ENCODE results near the gene ZBTB45.
"Not testable (repeated sequence)": the region's sequence is repeated elsewhere in the genome, so short reads cannot be mapped to it uniquely, and the experiment has no call there.

DNA sequence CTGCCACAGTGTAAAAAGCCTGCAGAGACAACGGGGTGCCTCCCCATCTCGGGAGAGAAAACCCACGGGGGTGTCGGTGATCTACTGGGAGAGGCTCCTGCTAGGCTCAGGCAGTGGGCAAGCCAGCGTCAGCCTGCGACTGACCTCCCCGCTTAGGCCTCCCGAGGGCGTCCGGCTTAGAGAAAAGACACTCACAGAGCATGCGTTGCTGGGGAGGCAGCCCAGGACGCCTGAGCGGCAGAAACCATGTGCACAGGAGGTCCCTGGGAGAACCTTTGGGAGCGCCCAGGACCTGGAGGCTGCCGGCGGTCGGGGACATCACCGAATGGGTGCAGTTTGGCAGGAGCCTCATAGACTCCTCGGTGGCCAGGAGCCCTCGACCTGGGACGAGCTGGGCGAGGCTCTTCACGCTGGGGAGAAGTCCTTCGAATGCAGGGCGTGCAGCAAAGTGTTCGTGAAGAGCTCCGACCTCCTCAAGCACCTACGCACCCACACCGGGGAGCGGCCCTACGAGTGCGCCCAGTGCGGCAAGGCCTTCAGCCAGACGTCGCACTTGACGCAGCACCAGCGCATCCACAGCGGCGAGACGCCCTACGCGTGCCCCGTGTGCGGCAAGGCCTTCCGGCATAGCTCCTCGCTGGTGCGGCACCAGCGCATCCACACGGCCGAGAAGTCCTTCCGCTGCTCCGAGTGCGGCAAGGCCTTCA is 48.6 kb downstream of the ZBTB45 start:
- TF ChIP-seq FOXP1 (CRISPR knock-in tag; IDR thresholded peaks at IDR 0.05; ENCODE audit: borderline replicate concordance); NFATC4 (CRISPR knock-in tag; IDR thresholded peaks at IDR 0.05); GABPB1 (CRISPR knock-in tag; IDR thresholded peaks at IDR 0.05); NR1H2 (CRISPR knock-in tag; IDR thresholded peaks at IDR 0.05); NFYB (CRISPR knock-in tag; conservative IDR thresholded peaks at IDR 0.05; ENCODE audit: low read depth): not testable (repeated sequence)
- TF ChIP-seq, protein P1, sequence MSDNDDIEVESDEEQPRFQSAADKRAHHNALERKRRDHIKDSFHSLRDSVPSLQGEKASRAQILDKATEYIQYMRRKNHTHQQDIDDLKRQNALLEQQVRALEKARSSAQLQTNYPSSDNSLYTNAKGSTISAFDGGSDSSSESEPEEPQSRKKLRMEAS (CRISPR knock-in tag; IDR thresholded peaks at IDR 0.05) = not testable (repeated sequence)
- TF ChIP-seq, protein P2, sequence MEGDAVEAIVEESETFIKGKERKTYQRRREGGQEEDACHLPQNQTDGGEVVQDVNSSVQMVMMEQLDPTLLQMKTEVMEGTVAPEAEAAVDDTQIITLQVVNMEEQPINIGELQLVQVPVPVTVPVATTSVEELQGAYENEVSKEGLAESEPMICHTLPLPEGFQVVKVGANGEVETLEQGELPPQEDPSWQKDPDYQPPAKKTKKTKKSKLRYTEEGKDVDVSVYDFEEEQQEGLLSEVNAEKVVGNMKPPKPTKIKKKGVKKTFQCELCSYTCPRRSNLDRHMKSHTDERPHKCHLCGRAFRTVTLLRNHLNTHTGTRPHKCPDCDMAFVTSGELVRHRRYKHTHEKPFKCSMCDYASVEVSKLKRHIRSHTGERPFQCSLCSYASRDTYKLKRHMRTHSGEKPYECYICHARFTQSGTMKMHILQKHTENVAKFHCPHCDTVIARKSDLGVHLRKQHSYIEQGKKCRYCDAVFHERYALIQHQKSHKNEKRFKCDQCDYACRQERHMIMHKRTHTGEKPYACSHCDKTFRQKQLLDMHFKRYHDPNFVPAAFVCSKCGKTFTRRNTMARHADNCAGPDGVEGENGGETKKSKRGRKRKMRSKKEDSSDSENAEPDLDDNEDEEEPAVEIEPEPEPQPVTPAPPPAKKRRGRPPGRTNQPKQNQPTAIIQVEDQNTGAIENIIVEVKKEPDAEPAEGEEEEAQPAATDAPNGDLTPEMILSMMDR (IDR thresholded peaks at IDR 0.05) = not testable (repeated sequence)
- TF ChIP-seq, protein P3, sequence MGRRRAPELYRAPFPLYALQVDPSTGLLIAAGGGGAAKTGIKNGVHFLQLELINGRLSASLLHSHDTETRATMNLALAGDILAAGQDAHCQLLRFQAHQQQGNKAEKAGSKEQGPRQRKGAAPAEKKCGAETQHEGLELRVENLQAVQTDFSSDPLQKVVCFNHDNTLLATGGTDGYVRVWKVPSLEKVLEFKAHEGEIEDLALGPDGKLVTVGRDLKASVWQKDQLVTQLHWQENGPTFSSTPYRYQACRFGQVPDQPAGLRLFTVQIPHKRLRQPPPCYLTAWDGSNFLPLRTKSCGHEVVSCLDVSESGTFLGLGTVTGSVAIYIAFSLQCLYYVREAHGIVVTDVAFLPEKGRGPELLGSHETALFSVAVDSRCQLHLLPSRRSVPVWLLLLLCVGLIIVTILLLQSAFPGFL (CRISPR knock-in tag; IDR thresholded peaks at IDR 0.05; ENCODE audit: borderline replicate concordance) = not testable (repeated sequence)
- TF ChIP-seq, protein P4, sequence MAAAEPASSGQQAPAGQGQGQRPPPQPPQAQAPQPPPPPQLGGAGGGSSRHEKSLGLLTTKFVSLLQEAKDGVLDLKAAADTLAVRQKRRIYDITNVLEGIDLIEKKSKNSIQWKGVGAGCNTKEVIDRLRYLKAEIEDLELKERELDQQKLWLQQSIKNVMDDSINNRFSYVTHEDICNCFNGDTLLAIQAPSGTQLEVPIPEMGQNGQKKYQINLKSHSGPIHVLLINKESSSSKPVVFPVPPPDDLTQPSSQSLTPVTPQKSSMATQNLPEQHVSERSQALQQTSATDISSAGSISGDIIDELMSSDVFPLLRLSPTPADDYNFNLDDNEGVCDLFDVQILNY (CRISPR knock-in tag; IDR thresholded peaks at IDR 0.05) = not testable (repeated sequence)
- TF ChIP-seq, protein P5, sequence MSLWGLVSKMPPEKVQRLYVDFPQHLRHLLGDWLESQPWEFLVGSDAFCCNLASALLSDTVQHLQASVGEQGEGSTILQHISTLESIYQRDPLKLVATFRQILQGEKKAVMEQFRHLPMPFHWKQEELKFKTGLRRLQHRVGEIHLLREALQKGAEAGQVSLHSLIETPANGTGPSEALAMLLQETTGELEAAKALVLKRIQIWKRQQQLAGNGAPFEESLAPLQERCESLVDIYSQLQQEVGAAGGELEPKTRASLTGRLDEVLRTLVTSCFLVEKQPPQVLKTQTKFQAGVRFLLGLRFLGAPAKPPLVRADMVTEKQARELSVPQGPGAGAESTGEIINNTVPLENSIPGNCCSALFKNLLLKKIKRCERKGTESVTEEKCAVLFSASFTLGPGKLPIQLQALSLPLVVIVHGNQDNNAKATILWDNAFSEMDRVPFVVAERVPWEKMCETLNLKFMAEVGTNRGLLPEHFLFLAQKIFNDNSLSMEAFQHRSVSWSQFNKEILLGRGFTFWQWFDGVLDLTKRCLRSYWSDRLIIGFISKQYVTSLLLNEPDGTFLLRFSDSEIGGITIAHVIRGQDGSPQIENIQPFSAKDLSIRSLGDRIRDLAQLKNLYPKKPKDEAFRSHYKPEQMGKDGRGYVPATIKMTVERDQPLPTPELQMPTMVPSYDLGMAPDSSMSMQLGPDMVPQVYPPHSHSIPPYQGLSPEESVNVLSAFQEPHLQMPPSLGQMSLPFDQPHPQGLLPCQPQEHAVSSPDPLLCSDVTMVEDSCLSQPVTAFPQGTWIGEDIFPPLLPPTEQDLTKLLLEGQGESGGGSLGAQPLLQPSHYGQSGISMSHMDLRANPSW (CRISPR knock-in tag; conservative IDR thresholded peaks at IDR 0.05; ENCODE audit: low read depth) = not testable (repeated sequence)
- TF ChIP-seq, protein P6, sequence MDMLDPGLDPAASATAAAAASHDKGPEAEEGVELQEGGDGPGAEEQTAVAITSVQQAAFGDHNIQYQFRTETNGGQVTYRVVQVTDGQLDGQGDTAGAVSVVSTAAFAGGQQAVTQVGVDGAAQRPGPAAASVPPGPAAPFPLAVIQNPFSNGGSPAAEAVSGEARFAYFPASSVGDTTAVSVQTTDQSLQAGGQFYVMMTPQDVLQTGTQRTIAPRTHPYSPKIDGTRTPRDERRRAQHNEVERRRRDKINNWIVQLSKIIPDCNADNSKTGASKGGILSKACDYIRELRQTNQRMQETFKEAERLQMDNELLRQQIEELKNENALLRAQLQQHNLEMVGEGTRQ (CRISPR knock-in tag; IDR thresholded peaks at IDR 0.05) = not testable (repeated sequence)

Measured in WTC11 (cell line).